PC-3 (cell line): ENCODE results near the gene PITRM1. TPM values are rescaled to one million over a fixed set of nuclear protein-coding genes. Genes with fewer than 3 reads are reported as not detected.

Experiments used
- ATAC-seq: fragments of 200-7000 bp; cut with Tn5 transposase; 2 replicates; pipeline ENCODE4 v1.9.1; 2020; ENCODE audit warnings: mild to moderate bottlenecking, moderate library complexity
- BruUV-seq: library from RNA; stranded (reverse); fragments of 400-500 nt; replicated peaks from 2 replicates; lab custom pipeline; 2021; lab: Mats Ljungman, UMichigan
- CTCF ChIA-PET: fragments of 300-600 bp; sonication (Branson Sonifier 250); formaldehyde crosslinking; loops from one replicate; lab custom pipeline; 2022; ENCODE audit warnings: antibody characterized with exemption; lab: Charles Lee
- POLR2A ChIA-PET: fragments of 300-600 bp; sonication (Branson Sonifier 250); formaldehyde crosslinking; loops from one replicate; lab custom pipeline; 2022; ENCODE audit warnings: antibody characterized with exemption; ENCODE audit not compliant: unreplicated experiment; lab: Charles Lee
- DNase-seq: peaks from one replicate; pipeline ENCODE4 v3.0.0-alpha.2; 2015
- H2AFZ ChIP-seq: fragments of 300-600 bp; sonication (generic); 2 replicates; pipeline ENCODE4 v1.6.0; 2016; ENCODE audit warnings: antibody characterized with exemption, low read length
- H3F3A ChIP-seq: fragments of 300-600 bp; sonication (generic); one replicate; pipeline ENCODE4 v1.6.0; 2017; ENCODE audit warnings: antibody characterized with exemption, low read length, control low read depth, mild to moderate bottlenecking; ENCODE audit not compliant: unreplicated experiment
- H3K27ac ChIP-seq: fragments of 300-600 bp; sonication (generic); 2 replicates; pipeline ENCODE4 v1.5.1; 2016; ENCODE audit warnings: mild to moderate bottlenecking, low read length
- H3K27me3 ChIP-seq: fragments of 300-600 bp; sonication (generic); 2 replicates; pipeline ENCODE4 v1.6.1; 2016; ENCODE audit warnings: low read length, mixed read lengths
- H3K36me3 ChIP-seq: fragments of 300-600 bp; sonication (generic); 2 replicates; pipeline ENCODE4 v1.6.1; 2016; ENCODE audit warnings: low read depth, mixed run types, low read length, mixed read lengths
- H3K4me1 ChIP-seq: fragments of 300-600 bp; sonication (generic); 2 replicates; pipeline ENCODE4 v1.5.1; 2016; ENCODE audit warnings: low read length; ENCODE audit not compliant: insufficient read depth
- H3K4me2 ChIP-seq: fragments of 300-600 bp; sonication (generic); 2 replicates; pipeline ENCODE4 v1.6.0; 2016; ENCODE audit warnings: low read length
- H3K4me3 ChIP-seq: fragments of 300-600 bp; sonication (generic); 2 replicates; pipeline ENCODE4 v1.5.1; 2016; ENCODE audit warnings: mild to moderate bottlenecking, low read length, mixed read lengths
- H3K79me2 ChIP-seq: fragments of 300-600 bp; sonication (generic); 2 replicates; pipeline ENCODE4 v1.6.1; 2017; ENCODE audit warnings: low read length, mixed read lengths
- H3K9ac ChIP-seq: fragments of 300-600 bp; sonication (generic); 2 replicates; pipeline ENCODE4 v1.6.0; 2016; ENCODE audit warnings: mild to moderate bottlenecking, low read length
- H3K9me2 ChIP-seq: fragments of 300-600 bp; sonication (generic); replicated peaks from 2 replicates; pipeline ENCODE4 v1.6.1; 2016; ENCODE audit warnings: mixed run types, low read length, mixed read lengths
- H3K9me3 ChIP-seq: fragments of 300-600 bp; sonication (generic); 2 replicates; pipeline ENCODE4 v1.6.1; 2016; ENCODE audit warnings: low read length, mixed read lengths
- H4K20me1 ChIP-seq: fragments of 300-600 bp; sonication (generic); 2 replicates; pipeline ENCODE4 v1.6.1; 2016; ENCODE audit warnings: low read length, mixed read lengths
- EZH2 ChIP-seq: fragments of 300-600 bp; sonication (generic); IDR thresholded peaks from one replicate; pipeline ENCODE4 v1.6.1; 2017; ENCODE audit warnings: antibody characterized with exemption, mild to moderate bottlenecking, low read length; ENCODE audit not compliant: unreplicated experiment
- EZH2phosphoT487 ChIP-seq: fragments of 300-600 bp; sonication (generic); IDR thresholded peaks from 2 replicates; pipeline ENCODE4 v1.6.1; 2018; ENCODE audit warnings: mild to moderate bottlenecking, antibody characterized with exemption, low read length, borderline replicate concordance
- intact Hi-C: fragments of 100-400 bp; cut with micrococcal nuclease; formaldehyde crosslinking; loops from 2 replicates; pipeline ENCODE4 v1.9.0; 2023
- total RNA-seq: library from RNA; depleted of rRNA; stranded (reverse); fragments of >200 nt; gene quantifications from 2 replicates; pipeline ENCODE4 v1.2.3, GENCODE V29; 2014
- TF ChIP-seq, protein P1 (sequence below): fragments of 300-600 bp; sonication (generic); conservative IDR thresholded peaks from 2 replicates; pipeline ENCODE4 v1.5.1; 2017; ENCODE audit warnings: antibody characterized with exemption, low read depth, mild to moderate bottlenecking, low read length

Gene PITRM1
- total RNA-seq, 1 experiment from 2014 or later: 73.2 TPM

DNA sequence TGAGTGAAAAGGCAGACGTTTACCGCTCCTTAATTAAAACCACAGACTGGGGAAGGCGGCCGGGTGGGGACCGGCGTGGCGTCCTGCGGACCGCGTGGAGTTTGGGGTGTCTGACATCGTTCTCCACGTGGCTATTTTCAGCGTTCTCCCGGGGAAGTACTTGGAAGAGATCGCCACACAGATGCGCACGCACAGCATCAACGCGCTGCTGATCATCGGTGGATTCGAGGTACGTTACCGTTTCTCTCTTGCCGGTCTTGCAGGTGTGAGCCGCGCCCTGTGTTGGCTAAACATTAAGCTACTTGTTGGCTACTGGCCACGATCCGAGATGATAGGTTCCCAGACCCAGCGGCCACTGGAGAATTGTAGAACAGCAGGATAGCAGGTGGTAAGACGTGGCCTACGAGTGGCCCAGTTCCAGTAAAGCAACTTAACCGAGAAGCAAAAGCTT, 53.9 kb downstream of the PITRM1 start:
- H3K27me3 ChIP-seq: no peaks in the 10 kb centered on the region
- ATAC-seq (no peak), DNase-seq (no peak)
- no peaks in the 10 kb centered on the region; the same call in 1 of the 2 replicates for H3K36me3 ChIP-seq
- no peak overlapping the region for H3K4me3 ChIP-seq
- H3K9me3 ChIP-seq: no peaks in the 10 kb centered on the region
- H3K4me2 ChIP-seq: no peak overlapping the region
- H3K9me2 ChIP-seq: no peaks in the 10 kb centered on the region
- no peaks in the 10 kb centered on the region for H3K79me2 ChIP-seq
- H4K20me1 ChIP-seq: no peaks in the 10 kb centered on the region
- intact Hi-C loops: no loop called here
- CTCF ChIA-PET: no interaction called here
- no peak for TF ChIP-seq EZH2
- TF ChIP-seq EZH2phosphoT487: no peak
- TF ChIP-seq, protein P1, sequence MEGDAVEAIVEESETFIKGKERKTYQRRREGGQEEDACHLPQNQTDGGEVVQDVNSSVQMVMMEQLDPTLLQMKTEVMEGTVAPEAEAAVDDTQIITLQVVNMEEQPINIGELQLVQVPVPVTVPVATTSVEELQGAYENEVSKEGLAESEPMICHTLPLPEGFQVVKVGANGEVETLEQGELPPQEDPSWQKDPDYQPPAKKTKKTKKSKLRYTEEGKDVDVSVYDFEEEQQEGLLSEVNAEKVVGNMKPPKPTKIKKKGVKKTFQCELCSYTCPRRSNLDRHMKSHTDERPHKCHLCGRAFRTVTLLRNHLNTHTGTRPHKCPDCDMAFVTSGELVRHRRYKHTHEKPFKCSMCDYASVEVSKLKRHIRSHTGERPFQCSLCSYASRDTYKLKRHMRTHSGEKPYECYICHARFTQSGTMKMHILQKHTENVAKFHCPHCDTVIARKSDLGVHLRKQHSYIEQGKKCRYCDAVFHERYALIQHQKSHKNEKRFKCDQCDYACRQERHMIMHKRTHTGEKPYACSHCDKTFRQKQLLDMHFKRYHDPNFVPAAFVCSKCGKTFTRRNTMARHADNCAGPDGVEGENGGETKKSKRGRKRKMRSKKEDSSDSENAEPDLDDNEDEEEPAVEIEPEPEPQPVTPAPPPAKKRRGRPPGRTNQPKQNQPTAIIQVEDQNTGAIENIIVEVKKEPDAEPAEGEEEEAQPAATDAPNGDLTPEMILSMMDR: no peak
- H3F3A ChIP-seq: no peaks in the 10 kb centered on the region
- H2AFZ ChIP-seq: no peak overlapping the region
- H3K9ac ChIP-seq: no peak overlapping the region
- H3K4me1 ChIP-seq: peaks cover 8% of the 10 kb centered on the region; the same call in 1 of the 2 replicates
- no peak overlapping the region for H3K27ac ChIP-seq
- POLR2A ChIA-PET: no interaction called here
- BruUV-seq: no TSS peak

DNA sequence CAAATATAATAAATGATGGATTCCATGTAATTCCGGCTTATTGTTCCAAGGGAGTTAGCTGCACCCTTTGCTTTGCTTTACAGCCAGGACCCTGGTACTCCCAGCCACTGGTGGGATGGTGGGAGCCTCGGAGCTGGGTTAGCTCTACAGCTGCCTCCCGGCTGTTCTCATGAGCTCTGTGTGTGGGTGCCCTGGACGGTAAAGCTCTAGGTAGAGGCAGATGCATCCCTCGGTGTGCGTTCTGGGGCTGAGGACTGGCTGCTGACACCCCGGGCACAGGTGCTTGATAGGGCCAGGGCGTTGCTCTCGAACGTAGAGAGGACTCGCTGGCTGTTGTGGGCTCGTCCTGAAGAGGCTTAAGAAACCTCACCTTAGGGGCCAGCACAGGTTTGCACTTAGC, 55.1 kb downstream of the PITRM1 start:
- ChIA-PET POLR2A (no interaction called here), CTCF (no interaction called here)
- no peak overlapping the region for H3K4me3 ChIP-seq
- H3K4me2 ChIP-seq: no peak overlapping the region
- no peaks in the 10 kb centered on the region for H4K20me1 ChIP-seq
- H3K27ac ChIP-seq: no peak overlapping the region
- no TSS peak for BruUV-seq
- H3F3A ChIP-seq: no peaks in the 10 kb centered on the region
- peaks cover 4% of the 10 kb centered on the region; the same call in 1 of the 2 replicates for H3K4me1 ChIP-seq
- H2AFZ ChIP-seq: no peak overlapping the region
- no peaks in the 10 kb centered on the region for H3K79me2 ChIP-seq
- H3K9me3 ChIP-seq: no peaks in the 10 kb centered on the region
- no peak overlapping the region for H3K9ac ChIP-seq
- TF ChIP-seq, protein P1: no peak
- TF ChIP-seq EZH2 (no peak), EZH2phosphoT487 (no peak)
- H3K9me2 ChIP-seq: no peaks in the 10 kb centered on the region
- intact Hi-C loops: no loop called here
- DNase-seq (no peak), ATAC-seq (no peak)
- no peaks in the 10 kb centered on the region for H3K27me3 ChIP-seq
- no peaks in the 10 kb centered on the region; the same call in 1 of the 2 replicates for H3K36me3 ChIP-seq

DNA sequence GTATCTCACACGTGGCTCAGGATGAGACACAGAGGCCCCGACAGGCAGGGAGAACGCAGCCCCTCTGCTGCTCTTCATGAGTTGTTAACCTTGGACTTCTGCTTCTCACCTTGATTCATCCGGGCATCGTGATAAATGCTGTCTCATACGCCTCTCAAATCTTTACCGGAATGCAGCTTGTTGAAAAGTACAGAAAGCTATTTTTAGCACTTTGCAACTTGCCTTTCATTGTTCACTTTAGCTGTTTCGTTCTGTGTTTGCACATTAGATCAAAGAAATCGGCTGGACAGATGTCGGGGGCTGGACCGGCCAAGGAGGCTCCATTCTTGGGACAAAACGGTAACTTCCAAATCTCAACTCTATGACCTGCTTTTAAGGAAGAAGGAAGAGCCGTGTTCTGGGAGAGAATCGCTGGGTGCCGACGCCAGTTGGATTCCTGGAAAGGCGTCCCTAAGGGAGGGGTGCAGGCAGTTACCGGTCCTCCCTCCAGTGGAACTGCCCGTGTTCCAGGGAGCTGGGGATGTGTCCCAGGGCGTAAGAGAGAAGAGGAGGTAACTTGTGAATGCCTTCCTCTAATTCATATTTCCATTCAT, 56.0 kb downstream of the PITRM1 start:
- Histone ChIP-seq H3K36me3 (no peaks in the 10 kb centered on the region; the same call in none of the 2 replicates), H4K20me1 (no peaks in the 10 kb centered on the region), H3K79me2 (no peaks in the 10 kb centered on the region), H3K27ac (no peak overlapping the region), H3K9ac (no peak overlapping the region), H2AFZ (no peak overlapping the region), H3K4me1 (no peaks in the 10 kb centered on the region), H3K27me3 (no peaks in the 10 kb centered on the region), H3K9me2 (no peaks in the 10 kb centered on the region), H3K9me3 (no peaks in the 10 kb centered on the region), H3F3A (no peaks in the 10 kb centered on the region), H3K4me2 (no peak overlapping the region), H3K4me3 (no peak overlapping the region)
- ATAC-seq: no peak
- no peak for DNase-seq
- intact Hi-C loops: no loop called here
- POLR2A ChIA-PET: no interaction called here
- CTCF ChIA-PET: no interaction called here
- no peak for TF ChIP-seq EZH2
- TF ChIP-seq, protein P1: no peak
- no peak for TF ChIP-seq EZH2phosphoT487
- BruUV-seq: no TSS peak
